Panc1 (cell line): ENCODE measurements around the gene BAIAP2.

ENCODE experiments used
- SIN3A ChIP-seq: IDR thresholded peaks from 2 replicates; pipeline ENCODE4 v1.6.1; 2012; ENCODE audit warnings: low read depth, mild to moderate bottlenecking, low read length, moderate library complexity, borderline replicate concordance; ENCODE audit not compliant: insufficient read depth
- TF ChIP-seq, protein P1 (sequence below): fragments of 450-650 bp; IDR thresholded peaks from 2 replicates; pipeline ENCODE4 v1.5.1; 2017; ENCODE audit warnings: mild to moderate bottlenecking

- TF ChIP-seq, protein P1, sequence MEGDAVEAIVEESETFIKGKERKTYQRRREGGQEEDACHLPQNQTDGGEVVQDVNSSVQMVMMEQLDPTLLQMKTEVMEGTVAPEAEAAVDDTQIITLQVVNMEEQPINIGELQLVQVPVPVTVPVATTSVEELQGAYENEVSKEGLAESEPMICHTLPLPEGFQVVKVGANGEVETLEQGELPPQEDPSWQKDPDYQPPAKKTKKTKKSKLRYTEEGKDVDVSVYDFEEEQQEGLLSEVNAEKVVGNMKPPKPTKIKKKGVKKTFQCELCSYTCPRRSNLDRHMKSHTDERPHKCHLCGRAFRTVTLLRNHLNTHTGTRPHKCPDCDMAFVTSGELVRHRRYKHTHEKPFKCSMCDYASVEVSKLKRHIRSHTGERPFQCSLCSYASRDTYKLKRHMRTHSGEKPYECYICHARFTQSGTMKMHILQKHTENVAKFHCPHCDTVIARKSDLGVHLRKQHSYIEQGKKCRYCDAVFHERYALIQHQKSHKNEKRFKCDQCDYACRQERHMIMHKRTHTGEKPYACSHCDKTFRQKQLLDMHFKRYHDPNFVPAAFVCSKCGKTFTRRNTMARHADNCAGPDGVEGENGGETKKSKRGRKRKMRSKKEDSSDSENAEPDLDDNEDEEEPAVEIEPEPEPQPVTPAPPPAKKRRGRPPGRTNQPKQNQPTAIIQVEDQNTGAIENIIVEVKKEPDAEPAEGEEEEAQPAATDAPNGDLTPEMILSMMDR = no peak
- TF ChIP-seq SIN3A = no peak
Measured at GRCh38 chr17:81013642-81014041, 21.3 kb upstream of the BAIAP2 start.
